Erythroblast (primary cell): ENCODE results near the gene EDEM2.

Experiments
- GATA1 ChIP-seq: IDR thresholded peaks from 2 replicates; pipeline ENCODE4 v1.6.1; 2011; ENCODE audit warnings: low read depth, mild to moderate bottlenecking, control low read depth, low read length, moderate library complexity
- POLR2A ChIP-seq: IDR thresholded peaks from 2 replicates; pipeline ENCODE4 v1.6.1; 2011; ENCODE audit warnings: mild to moderate bottlenecking, low read length

DNA sequence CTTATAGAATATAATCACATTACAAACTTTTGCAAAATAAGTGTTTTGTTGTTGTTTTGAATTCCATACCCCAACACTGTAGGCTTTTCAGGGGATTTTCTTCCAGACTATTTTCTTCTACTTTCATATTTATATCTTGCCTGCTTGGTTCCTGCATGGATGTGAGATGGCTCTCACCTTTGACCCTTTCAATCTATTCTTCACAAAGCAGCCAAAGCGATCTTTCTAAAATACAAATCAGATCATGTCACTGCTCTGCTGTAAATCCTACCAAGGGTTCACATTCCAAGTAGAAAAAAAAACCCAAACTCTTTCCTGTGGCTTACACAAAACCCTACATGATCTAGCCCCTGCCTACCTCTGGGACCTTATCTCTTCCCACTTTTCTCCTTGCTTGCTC lies 29.5 kb downstream of the EDEM2 start:
- no peak for TF ChIP-seq POLR2A
- no peak for TF ChIP-seq GATA1
